H1 (cell line): ENCODE measurements around the gene ZBTB4. TPM values are rescaled to one million over a fixed set of nuclear protein-coding genes. Genes with fewer than 3 reads are reported as not detected.

Source experiments
- ATF2 ChIP-seq: IDR thresholded peaks from 2 replicates; pipeline ENCODE4 v1.6.1; 2012; ENCODE audit warnings: low read length, inconsistent platforms
- BCL11A ChIP-seq, 2 experiments: IDR thresholded peaks; one replicate each; pipeline ENCODE4 v1.6.1; 2011; ENCODE audit warnings: low read depth in 2 of 2, low read length in 2 of 2, mild to moderate bottlenecking in 2 of 2
- BRCA1 ChIP-seq: IDR thresholded peaks from 2 replicates; pipeline ENCODE4 v1.6.1; 2012; ENCODE audit warnings: low read depth, low read length, improper control_type of control experiment
- CBX5 ChIP-seq: fragments of 300-800, 300-1000 bp; sonication (generic); IDR thresholded peaks from 2 replicates; pipeline ENCODE4 v1.7.1; 2016; ENCODE audit warnings: antibody characterized with exemption, low read length, low read depth
- EZH2 ChIP-seq: fragments of 200-600 bp; sonication (generic); IDR thresholded peaks from 2 replicates; pipeline ENCODE4 v1.7.1; 2012; ENCODE audit warnings: low read depth, mild to moderate bottlenecking, moderate library complexity, low read length, inconsistent platforms; ENCODE audit not compliant: severe bottlenecking
- FOSL1 ChIP-seq: IDR thresholded peaks from 2 replicates; pipeline ENCODE4 v1.6.1; 2011; ENCODE audit warnings: mild to moderate bottlenecking, low read depth, low read length, moderate library complexity; ENCODE audit not compliant: insufficient read depth
- HDAC2 ChIP-seq, 2 experiments: fragments of 300-600 bp in 1 of 2; sonication (generic) in 1 of 2; IDR thresholded peaks; 2 replicates each; pipeline ENCODE4 v1.6.1; 2011 to 2012; ENCODE audit warnings: low read depth in 2 of 2, low read length in 2 of 2, mild to moderate bottlenecking in 2 of 2, moderate library complexity in 2 of 2, borderline replicate concordance in 1 of 2, inconsistent platforms in 1 of 2
- JUN ChIP-seq: IDR thresholded peaks from 2 replicates; pipeline ENCODE4 v1.6.1; 2011; ENCODE audit warnings: low read depth, mild to moderate bottlenecking, improper control_type of control experiment, low read length
- KDM1A ChIP-seq: fragments of 200-600, 300-600 bp; sonication (generic); IDR thresholded peaks from 2 replicates; pipeline ENCODE4 v1.7.1; 2016; ENCODE audit warnings: mild to moderate bottlenecking, low read length, borderline replicate concordance
- POLR2AphosphoS5 ChIP-seq: IDR thresholded peaks from 2 replicates; pipeline ENCODE4 v1.6.1; 2011; ENCODE audit warnings: low read depth, low read length
- RNF2 ChIP-seq: fragments of 200-900, 300-1000 bp; sonication (generic); IDR thresholded peaks from 2 replicates; pipeline ENCODE4 v1.7.1; 2016; ENCODE audit warnings: borderline replicate concordance, low read depth, mild to moderate bottlenecking, antibody characterized with exemption, low read length; ENCODE audit not compliant: poor library complexity, severe bottlenecking; ENCODE audit errors: missing control alignments
- SAP30 ChIP-seq: fragments of 300-600 bp; sonication (generic); IDR thresholded peaks from 2 replicates; pipeline ENCODE4 v1.7.1; 2012; ENCODE audit warnings: low read length, moderate library complexity, mild to moderate bottlenecking, inconsistent platforms; ENCODE audit not compliant: insufficient read depth, insufficient replicate concordance
- SIN3A ChIP-seq, 2 experiments: IDR thresholded peaks in 1 of 2; conservative IDR thresholded peaks in 1 of 2; 2 replicates each; pipeline ENCODE4 v1.6.1; 2011 to 2012; ENCODE audit warnings: low read length in 2 of 2, improper control_type of control experiment in 1 of 2, low read depth in 1 of 2, mild to moderate bottlenecking in 1 of 2
- SIX5 ChIP-seq: IDR thresholded peaks from 2 replicates; pipeline ENCODE4 v1.6.1; 2011; ENCODE audit warnings: mild to moderate bottlenecking, low read depth, low read length
- SP1 ChIP-seq: IDR thresholded peaks from 2 replicates; pipeline ENCODE4 v1.6.1; 2011; ENCODE audit warnings: low read depth, low read length
- SUZ12 ChIP-seq: fragments of 200-600 bp; sonication (generic); IDR thresholded peaks from 2 replicates; pipeline ENCODE4 v1.6.1; 2012; ENCODE audit warnings: mild to moderate bottlenecking, inconsistent platforms, low read length, moderate library complexity, mixed read lengths
- TAF1 ChIP-seq: IDR thresholded peaks from 2 replicates; pipeline ENCODE4 v1.6.1; 2011; ENCODE audit warnings: mild to moderate bottlenecking, low read depth, low read length
- TAF7 ChIP-seq: optimal IDR thresholded peaks from 2 replicates; pipeline ENCODE3; 2011; ENCODE audit warnings: low read depth, mild to moderate bottlenecking, inconsistent platforms, low read length, moderate library complexity, borderline replicate concordance
- YY1 ChIP-seq: IDR thresholded peaks from 2 replicates; pipeline ENCODE4 v1.6.1; 2011; ENCODE audit warnings: low read depth, mild to moderate bottlenecking, low read length
- ZNF274 ChIP-seq: IDR thresholded peaks from 2 replicates; pipeline ENCODE4 v1.7.0; 2012; ENCODE audit warnings: low read length, borderline replicate concordance; ENCODE audit errors: extremely low read depth
- polyA plus RNA-seq, 7 experiments: library from polyadenylated mRNA; depleted of rRNA in 3 of 7; stranded (reverse) in 5 of 7; unstranded in 2 of 7; fragments of >200 nt in 5 of 7; fragments of 200-250 nt in 2 of 7; gene quantifications; 1 replicate in 5 of 7; 2 replicates in 1 of 7; 4 replicates in 1 of 7; pipeline versions ENCODE4 v1.2.1 to v1.2.3, GENCODE V29; 2011 to 2013; ENCODE audit warnings: missing spikeins in 2 of 7, mixed read lengths in 2 of 7
- total RNA-seq: library from RNA; stranded (reverse); fragmentation: NEBNext Ultra II Directional; extraction: Animal tissue kit (Norgen Biotek cat#: 25700); gene quantifications from 2 replicates; pipeline ENCODE4 v1.2.1, GENCODE V29; 2021

The ZBTB4 gene
- total and polyA plus RNA-seq, 2 of the 8 experiments (the other 6 are each of a cell fraction or from before 2014, with no cell fraction given) = 5.9 to 10.1 TPM

- TF ChIP-seq ATF2 (peak; percentile 58; the same call in 1 of the 2 replicates), SIN3A (conservative IDR thresholded peaks at IDR 0.05 in 1 of 2, IDR thresholded peaks at IDR 0.05 in 1 of 2; ENCODE audit: low read depth in 1 of 2, low read length in 2 of 2) (peak; percentile 78 to 92; a peak in 2 of 4 replicates), BRCA1 (no peak; the same call in 1 of the 2 replicates), EZH2 (no peak), SP1 (peak; percentile 80), FOSL1 (no peak), SIX5 (no peak), SAP30 (peak; percentile 31), POLR2AphosphoS5 (peak; percentile 100), BCL11A (IDR thresholded peaks at IDR 0.05; ENCODE audit: low read depth in 2 of 2, low read length in 2 of 2) (peak in 1 of 2 experiments; percentile 27), KDM1A (no peak), TAF1 (peak; percentile 100), CBX5 (no peak), SUZ12 (no peak), TAF7 (peak; percentile 98), YY1 (peak; percentile 86), HDAC2 (IDR thresholded peaks at IDR 0.05; ENCODE audit: borderline replicate concordance in 1 of 2, low read depth in 2 of 2, low read length in 2 of 2) (no peak), JUN (peak; percentile 34; the same call in 1 of the 2 replicates), ZNF274 (no peak), RNF2 (no peak)
Measured at GRCh38 chr17:7484067-7484918, 4.9 kb upstream of the ZBTB4 start, which contains the start of gene POLR2A (continued).
